Activated CD8-positive, alpha-beta T cell treated with anti-CD3 and anti-CD28 coated beads for 36 hours (primary cell): ENCODE measurements around the gene BAG1. TPM values are rescaled to one million over a fixed set of nuclear protein-coding genes. Genes with fewer than 3 reads are reported as not detected.

Experiments used
- ATAC-seq: fragments of 200-7000 bp; cut with Tn5 transposase; one replicate; pipeline ENCODE4 v1.10.0; 2021; ENCODE audit warnings: mild to moderate bottlenecking, moderate library complexity
- CTCF ChIA-PET: fragments of 350-600 bp; sonication (Branson Sonifier 250); formaldehyde crosslinking; loops from one replicate; lab custom pipeline; 2021; ENCODE audit warnings: antibody characterized with exemption; lab: Charles Lee
- POLR2A ChIA-PET: fragments of 350-600 bp; sonication (Branson Sonifier 250); formaldehyde crosslinking; loops from one replicate; lab custom pipeline; 2021; ENCODE audit warnings: antibody characterized with exemption; lab: Charles Lee
- DNase-seq: peaks from one replicate; pipeline ENCODE4 v3.0.0-alpha.2; 2020
- H3K27ac Mint-ChIP-seq: one replicate; pipeline ENCODE4 v1.8.0; 2021; ENCODE audit warnings: mild to moderate bottlenecking, mixed read lengths
- H3K27me3 Mint-ChIP-seq: one replicate; pipeline ENCODE4 v1.8.0; 2021; ENCODE audit warnings: mixed read lengths
- H3K36me3 Mint-ChIP-seq: one replicate; pipeline ENCODE4 v1.8.0; 2021; ENCODE audit warnings: low read depth, mixed read lengths
- H3K4me1 Mint-ChIP-seq: one replicate; pipeline ENCODE4 v1.8.0; 2021; ENCODE audit warnings: low read depth, mixed read lengths
- H3K4me3 Mint-ChIP-seq: one replicate; pipeline ENCODE4 v1.8.0; 2021; ENCODE audit warnings: mild to moderate bottlenecking, moderate library complexity, mixed read lengths
- H3K9me3 Mint-ChIP-seq: one replicate; pipeline ENCODE4 v1.8.0; 2021; ENCODE audit warnings: mixed read lengths
- CTCF ChIP-seq: fragments of 200-600 bp; IDR thresholded peaks from one replicate; pipeline ENCODE4 v1.8.0; 2022; ENCODE audit warnings: antibody characterized with exemption, mild to moderate bottlenecking
- intact Hi-C: fragments of 100-400 bp; cut with micrococcal nuclease; formaldehyde crosslinking; loops from one replicate; pipeline ENCODE4 v1.10.0; 2022
- total RNA-seq, 2 experiments: library from RNA; stranded (reverse); gene quantifications; one replicate each; pipeline ENCODE4 v1.2.3, GENCODE V29; 2021

The BAG1 gene
- total RNA-seq, 2 experiments from 2014 or later: 55.6 to 61.6 TPM

DNA sequence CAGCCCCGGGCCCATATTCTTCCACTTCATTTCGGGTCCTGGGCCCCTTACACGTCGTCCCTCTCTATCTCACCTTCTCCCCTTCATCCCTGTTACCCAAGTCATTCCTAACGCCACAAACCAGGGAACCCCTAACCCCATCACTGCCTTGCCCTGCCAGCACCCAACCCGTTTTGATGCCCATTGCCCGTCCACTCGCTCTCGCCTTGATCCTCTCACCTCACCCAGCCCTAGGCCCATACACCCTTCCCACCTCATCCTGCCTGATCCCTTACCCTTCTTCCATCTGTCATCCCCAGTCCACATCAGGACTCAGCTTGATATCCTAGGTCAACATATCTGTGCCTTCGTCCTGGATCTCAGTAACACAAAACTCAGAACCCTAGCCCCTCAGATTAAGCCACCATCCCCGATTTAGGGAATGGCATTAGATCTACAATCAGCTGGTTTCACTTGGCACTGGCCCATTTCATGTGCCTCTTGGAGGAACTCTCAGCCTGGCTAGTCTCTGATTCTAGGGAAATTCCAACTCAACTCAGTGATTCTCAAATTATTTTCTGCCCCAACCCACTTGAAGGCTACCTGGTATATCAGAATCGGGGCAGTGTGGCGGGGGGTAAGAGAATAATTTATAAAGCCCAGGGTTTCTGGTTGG lies 830 bp upstream of the BAG1 start:
- ATAC-seq (no peak), DNase-seq (no peak)
- Mint-ChIP-seq H3K4me3 (peak overlapping the region; percentile 99), H3K27ac (peak overlapping the region; percentile 96), H3K4me1 (peaks cover 39% of the 10 kb centered on the region), H3K27me3 (no peaks in the 10 kb centered on the region), H3K36me3 (peaks cover 52% of the 10 kb centered on the region), H3K9me3 (no peaks in the 10 kb centered on the region)
- TF ChIP-seq CTCF: no peak
- CTCF ChIA-PET: interaction anchor here (0.9 kb wide), 1 partner anchor 21 kb away, joined by 4 read pairs; no protein-coding TSS in a partner anchor
- intact Hi-C loops: loop anchor here (2.0 kb wide), 1 partner anchor 25 kb away; the partner anchor contains the start of gene NFX1
- POLR2A ChIA-PET: interaction anchor here (0.7 to 3.6 kb wide), 5 partner anchors 8 to 190 kb away, joined by 3 to 20 read pairs (median 4); partner anchors contain the start of genes NFX1 and SMU1

GRCh38 chr9:33264003-33264472 lies 470 bp downstream of the BAG1 start:
- Mint-ChIP-seq H3K4me1 (peaks cover 42% of the 10 kb centered on the region), H3K27me3 (no peaks in the 10 kb centered on the region), H3K36me3 (peaks cover 55% of the 10 kb centered on the region), H3K4me3 (peak overlapping the region; percentile 99), H3K9me3 (no peaks in the 10 kb centered on the region), H3K27ac (peak overlapping the region; percentile 96)
- no peak for TF ChIP-seq CTCF
- ATAC-seq: peak; percentile 0
- POLR2A ChIA-PET: interaction anchor here (0.6 to 3.6 kb wide), 17 partner anchors 9 to 239 kb away, joined by 3 to 20 read pairs (median 5); partner anchors contain the start of genes DNAJA1, NFX1 and SMU1
- intact Hi-C loops: loop anchor here (2.0 kb wide), 1 partner anchor 27 kb away; the partner anchor contains the start of gene NFX1
- peak; percentile 57 for DNase-seq
- CTCF ChIA-PET: interaction anchor here (1.0 to 1.2 kb wide), 2 partner anchors 11 to 23 kb away, joined by 3 to 5 read pairs; no protein-coding TSS in a partner anchor

DNA sequence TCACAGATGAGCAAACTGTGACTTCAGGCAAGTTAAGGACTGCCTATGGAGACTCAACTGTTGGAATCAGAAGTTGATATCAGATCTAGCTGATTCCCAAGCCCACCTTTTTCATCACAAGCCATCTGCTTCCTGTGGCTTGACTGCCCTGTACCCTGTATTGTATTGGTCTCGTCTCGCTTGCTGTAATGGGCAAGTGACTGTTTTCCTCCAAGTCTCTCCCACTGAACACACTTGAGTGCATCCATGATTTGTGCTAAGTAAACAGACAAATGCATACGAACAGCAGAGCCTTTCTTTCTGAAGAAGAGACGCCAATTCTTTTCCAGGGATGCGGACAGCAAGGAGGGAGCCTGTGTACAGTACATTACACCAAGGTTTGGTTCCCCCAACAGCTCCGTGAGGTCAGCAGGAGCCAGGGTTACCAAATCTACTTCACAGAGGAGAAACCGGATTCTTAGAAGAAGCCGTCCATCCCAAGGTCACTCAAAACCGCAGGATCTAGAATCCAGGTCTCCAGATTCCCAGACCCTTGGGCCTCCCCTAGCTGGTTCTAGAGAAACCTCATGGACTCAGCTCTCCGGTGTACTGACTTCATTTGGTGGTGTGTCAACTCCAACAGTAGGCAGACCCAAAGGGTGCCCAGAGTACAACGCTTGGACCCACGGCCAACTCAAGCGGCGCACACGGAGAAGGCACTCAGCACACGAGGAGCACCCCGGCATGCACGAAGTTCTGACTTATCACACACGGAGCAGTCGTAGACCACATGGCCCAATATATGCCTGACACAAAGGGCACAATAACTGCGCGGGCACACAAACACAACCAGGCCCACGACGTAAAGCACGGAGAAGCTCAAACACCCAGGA lies 1.1 kb downstream of the BAG1 start:
- peaks cover 62% of the 10 kb centered on the region for H3K36me3 Mint-ChIP-seq
- TF ChIP-seq CTCF: no peak
- no peaks in the 10 kb centered on the region for H3K9me3 Mint-ChIP-seq
- POLR2A ChIA-PET: interaction anchor here (0.6 to 3.6 kb wide), 14 partner anchors 8 to 238 kb away, joined by 3 to 20 read pairs (median 5); partner anchors contain the start of genes DNAJA1 and NFX1
- peak overlapping the region; percentile 99 for H3K4me3 Mint-ChIP-seq
- no peaks in the 10 kb centered on the region for H3K27me3 Mint-ChIP-seq
- peak overlapping the region; percentile 96 for H3K27ac Mint-ChIP-seq
- ATAC-seq (no peak), DNase-seq (peak; percentile 38)
- intact Hi-C loops: loop anchor here (2.0 kb wide), 1 partner anchor 27 kb away; the partner anchor contains the start of gene NFX1
- H3K4me1 Mint-ChIP-seq: peaks cover 41% of the 10 kb centered on the region
- CTCF ChIA-PET: interaction anchor here (1.0 to 1.2 kb wide), 2 partner anchors 10 to 23 kb away, joined by 3 to 5 read pairs; no protein-coding TSS in a partner anchor

GRCh38 chr9:33260372-33260771 lies 4.1 kb downstream of the BAG1 start:
- Mint-ChIP-seq H3K9me3 (no peaks in the 10 kb centered on the region), H3K4me1 (peaks cover 20% of the 10 kb centered on the region), H3K27me3 (no peaks in the 10 kb centered on the region), H3K36me3 (peaks cover 62% of the 10 kb centered on the region), H3K27ac (no peak overlapping the region), H3K4me3 (no peak overlapping the region)
- ATAC-seq: no peak
- no peak for TF ChIP-seq CTCF
- intact Hi-C loops: no loop called here
- ChIA-PET CTCF (no interaction called here), POLR2A (no interaction called here)
- DNase-seq: no peak
